ENCODE measurements around the gene ASB3. TPM values are rescaled to one million over a fixed set of nuclear protein-coding genes. Genes with fewer than 3 reads are reported as not detected.
A peak's percentile ranks its signal among the peaks of the same experiment; 100 is the strongest.

Gene ASB3
- total and polyA plus RNA-seq, 2 donors (not counting 1 experiment from before 2014, with no cell fraction given): 15.9 to 30.7 TPM

- H3K27ac ChIP-seq (ENCODE audit: low read length in 2 of 2): no peak overlapping the region
- no peak for DNase-seq
- Mint-ChIP-seq H3K4me1 (no peaks in the 10 kb centered on the region), H3K27me3 (no peaks in the 10 kb centered on the region), H3K4me3 (no peak overlapping the region), H3K27ac (no peak overlapping the region), H3K9me3 (ENCODE audit: insufficient read depth) (no peaks in the 10 kb centered on the region)
- H3K4me2 ChIP-seq (replicated peaks; ENCODE audit: low read depth, low read length, poor library complexity, severe bottlenecking): no peak overlapping the region
- TF ChIP-seq EZH2 (IDR thresholded peaks at IDR 0.05; ENCODE audit: borderline replicate concordance, insufficient read depth, low read depth, low read length, poor library complexity, severe bottlenecking): no peak
- TF ChIP-seq, protein P1, sequence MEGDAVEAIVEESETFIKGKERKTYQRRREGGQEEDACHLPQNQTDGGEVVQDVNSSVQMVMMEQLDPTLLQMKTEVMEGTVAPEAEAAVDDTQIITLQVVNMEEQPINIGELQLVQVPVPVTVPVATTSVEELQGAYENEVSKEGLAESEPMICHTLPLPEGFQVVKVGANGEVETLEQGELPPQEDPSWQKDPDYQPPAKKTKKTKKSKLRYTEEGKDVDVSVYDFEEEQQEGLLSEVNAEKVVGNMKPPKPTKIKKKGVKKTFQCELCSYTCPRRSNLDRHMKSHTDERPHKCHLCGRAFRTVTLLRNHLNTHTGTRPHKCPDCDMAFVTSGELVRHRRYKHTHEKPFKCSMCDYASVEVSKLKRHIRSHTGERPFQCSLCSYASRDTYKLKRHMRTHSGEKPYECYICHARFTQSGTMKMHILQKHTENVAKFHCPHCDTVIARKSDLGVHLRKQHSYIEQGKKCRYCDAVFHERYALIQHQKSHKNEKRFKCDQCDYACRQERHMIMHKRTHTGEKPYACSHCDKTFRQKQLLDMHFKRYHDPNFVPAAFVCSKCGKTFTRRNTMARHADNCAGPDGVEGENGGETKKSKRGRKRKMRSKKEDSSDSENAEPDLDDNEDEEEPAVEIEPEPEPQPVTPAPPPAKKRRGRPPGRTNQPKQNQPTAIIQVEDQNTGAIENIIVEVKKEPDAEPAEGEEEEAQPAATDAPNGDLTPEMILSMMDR (IDR thresholded peaks at IDR 0.05): no peak
- no peaks in the 10 kb centered on the region for H4K20me1 ChIP-seq (ENCODE audit: control insufficient read depth, insufficient read depth, low read length, poor library complexity, severe bottlenecking)
- H3K79me2 ChIP-seq (ENCODE audit: control insufficient read depth, insufficient read depth, low read length): no peaks in the 10 kb centered on the region
- intact Hi-C loops (cut with micrococcal nuclease): no loop called here
- ChIA-PET CTCF (no interaction called here), POLR2A (no interaction called here)
- ATAC-seq (ENCODE audit: low read depth): no peak
- no peak overlapping the region for H3K9ac ChIP-seq (ENCODE audit: low read length)
- WGBS (ENCODE audit: insufficient coverage): 98% methylated on average over 3 of the region's 3 CpGs
- H3K9me3 ChIP-seq (ENCODE audit: control extremely low read depth in 1 of 3, control insufficient read depth in 2 of 3, insufficient read depth in 1 of 3, low read length in 2 of 3): no peaks in the 10 kb centered on the region
- peaks cover 8 to 39% of the 10 kb centered on the region in 2 experiments for H3K36me3 ChIP-seq (replicated peaks in 1 of 2; ENCODE audit: control extremely low read depth in 1 of 2, control insufficient read depth in 1 of 2, extremely low read depth in 1 of 2, insufficient read depth in 2 of 2, low read length in 1 of 2)
- no peak overlapping the region for H3K4me3 ChIP-seq (ENCODE audit: control extremely low read depth in 1 of 5, extremely low read depth in 1 of 5, insufficient read depth in 1 of 5, low read depth in 2 of 5, low read length in 4 of 5)
- no peak overlapping the region for H2AFZ ChIP-seq (ENCODE audit: insufficient read depth, low read depth, low read length, poor library complexity, severe bottlenecking)
- H3K27me3 ChIP-seq (replicated peaks in 1 of 4; ENCODE audit: control extremely low read depth in 1 of 4, control insufficient read depth in 3 of 4, insufficient read depth in 4 of 4, low read length in 3 of 4): no peaks in the 10 kb centered on the region
- H3K4me1 ChIP-seq (ENCODE audit: control insufficient read depth in 2 of 2, insufficient read depth in 2 of 2, low read length in 2 of 2): no peaks in the 10 kb centered on the region
Measured at GRCh38 chr2:53818854-53819435, 32.2 kb upstream of the ASB3 start.

DNA sequence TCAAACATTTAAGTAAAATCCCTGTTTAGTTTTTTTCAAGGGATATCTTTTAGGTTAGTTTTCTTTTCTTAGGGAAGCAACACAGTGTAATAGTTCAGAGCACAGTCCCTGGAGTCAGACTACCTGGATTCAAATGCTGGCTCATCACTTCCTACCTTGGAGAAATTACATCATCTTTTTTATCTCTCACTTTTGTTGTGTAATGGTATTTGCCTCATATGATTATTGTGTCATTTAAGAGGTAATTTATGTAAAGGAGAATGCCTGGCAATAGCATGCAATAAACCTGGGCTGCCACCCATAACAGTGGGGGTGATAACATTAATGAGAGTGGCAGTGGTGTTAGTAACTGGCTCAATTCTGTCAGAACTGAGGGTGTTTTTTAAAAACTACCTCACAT lies 26.4 kb upstream of the ASB3 start:
- Histone ChIP-seq H3K79me2 (ENCODE audit: control insufficient read depth, insufficient read depth, low read length) (no peaks in the 10 kb centered on the region), H3K4me1 (ENCODE audit: control insufficient read depth in 2 of 2, insufficient read depth in 2 of 2, low read length in 2 of 2) (no peaks in the 10 kb centered on the region), H3K9me3 (ENCODE audit: control extremely low read depth in 1 of 3, control insufficient read depth in 2 of 3, insufficient read depth in 1 of 3, low read length in 2 of 3) (no peaks in the 10 kb centered on the region), H3K9ac (ENCODE audit: low read length) (no peak overlapping the region), H2AFZ (ENCODE audit: insufficient read depth, low read depth, low read length, poor library complexity, severe bottlenecking) (no peak overlapping the region), H3K27me3 (replicated peaks in 1 of 4; ENCODE audit: control extremely low read depth in 1 of 4, control insufficient read depth in 3 of 4, insufficient read depth in 4 of 4, low read length in 3 of 4) (no peaks in the 10 kb centered on the region), H4K20me1 (ENCODE audit: control insufficient read depth, insufficient read depth, low read length, poor library complexity, severe bottlenecking) (no peaks in the 10 kb centered on the region), H3K27ac (ENCODE audit: low read length in 2 of 2) (no peak overlapping the region), H3K36me3 (replicated peaks in 1 of 2; ENCODE audit: control extremely low read depth in 1 of 2, control insufficient read depth in 1 of 2, extremely low read depth in 1 of 2, insufficient read depth in 2 of 2, low read length in 1 of 2) (peaks cover 22 to 77% of the 10 kb centered on the region in 2 experiments), H3K4me3 (ENCODE audit: control extremely low read depth in 1 of 5, extremely low read depth in 1 of 5, insufficient read depth in 1 of 5, low read depth in 2 of 5, low read length in 4 of 5) (no peak overlapping the region), H3K4me2 (replicated peaks; ENCODE audit: low read depth, low read length, poor library complexity, severe bottlenecking) (no peak overlapping the region)
- POLR2A ChIA-PET: no interaction called here
- Mint-ChIP-seq H3K4me1 (no peaks in the 10 kb centered on the region), H3K9me3 (ENCODE audit: insufficient read depth) (no peaks in the 10 kb centered on the region), H3K27me3 (no peaks in the 10 kb centered on the region), H3K27ac (peak overlapping the region; percentile 24), H3K4me3 (no peak overlapping the region)
- ATAC-seq (ENCODE audit: low read depth) (no peak), DNase-seq (no peak)
- CTCF ChIA-PET: no interaction called here
- TF ChIP-seq, protein P1 (IDR thresholded peaks at IDR 0.05): no peak
- TF ChIP-seq EZH2 (IDR thresholded peaks at IDR 0.05; ENCODE audit: borderline replicate concordance, insufficient read depth, low read depth, low read length, poor library complexity, severe bottlenecking): no peak
- intact Hi-C loops (cut with micrococcal nuclease): no loop called here

All from B cell (primary cell).